GM18867 (cell line): ENCODE measurements around the gene PREX1.
"Not testable (repeated sequence)": the region's sequence is repeated elsewhere in the genome, so short reads cannot be mapped to it uniquely, and the experiment has no call there.

Experiments used
- ATAC-seq: cut with Tn5 transposase; IDR thresholded peaks from one replicate; pipeline ENCODE4 v1.9.1; 2021; ENCODE audit warnings: mild to moderate bottlenecking, moderate library complexity; ENCODE audit not compliant: unreplicated experiment

PREX1 gene

DNA sequence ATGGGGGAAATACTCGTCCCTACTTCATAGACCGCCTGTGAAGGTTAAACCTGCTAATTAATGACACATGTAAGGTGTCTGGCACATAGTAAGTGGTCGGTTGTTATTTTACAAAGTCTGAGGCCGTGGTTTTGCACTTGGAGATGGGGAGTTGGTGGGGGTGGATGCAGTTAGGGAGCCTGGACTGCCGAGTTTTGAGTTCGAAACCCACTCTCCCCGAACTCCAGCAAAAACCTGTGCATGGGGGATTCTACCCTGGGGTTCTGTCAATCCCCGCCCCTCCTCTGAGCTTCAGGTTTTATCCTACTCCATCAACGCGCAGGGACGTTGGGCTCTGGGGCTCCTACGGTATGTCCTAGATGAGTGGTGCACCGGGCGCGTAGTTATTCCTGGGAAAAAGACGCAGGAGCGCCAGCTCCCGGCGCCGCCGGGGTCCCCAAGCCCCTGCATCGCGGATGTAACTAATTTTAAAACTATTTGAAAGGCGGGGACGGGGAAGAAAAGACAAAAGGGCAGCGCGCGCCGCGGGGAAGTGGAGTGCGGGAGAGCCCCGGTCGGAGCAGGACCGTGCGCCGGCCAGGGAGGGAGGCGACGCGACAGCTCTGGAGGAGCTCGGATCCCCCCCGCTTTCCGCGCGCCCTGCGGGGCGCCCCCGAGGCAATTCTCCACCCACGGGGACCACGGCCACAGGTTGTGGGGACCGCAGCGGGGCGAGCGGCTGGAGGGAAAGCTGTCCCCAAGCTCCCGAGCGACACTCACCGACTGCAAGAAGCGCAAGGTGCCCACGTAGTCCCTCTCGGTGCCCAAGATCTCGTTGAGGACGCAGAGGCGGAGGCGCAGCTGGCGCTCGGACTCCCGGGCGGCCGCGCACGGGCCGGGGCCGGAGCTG, 672 bp downstream of the PREX1 start:
- peak; percentile 16 for ATAC-seq

DNA sequence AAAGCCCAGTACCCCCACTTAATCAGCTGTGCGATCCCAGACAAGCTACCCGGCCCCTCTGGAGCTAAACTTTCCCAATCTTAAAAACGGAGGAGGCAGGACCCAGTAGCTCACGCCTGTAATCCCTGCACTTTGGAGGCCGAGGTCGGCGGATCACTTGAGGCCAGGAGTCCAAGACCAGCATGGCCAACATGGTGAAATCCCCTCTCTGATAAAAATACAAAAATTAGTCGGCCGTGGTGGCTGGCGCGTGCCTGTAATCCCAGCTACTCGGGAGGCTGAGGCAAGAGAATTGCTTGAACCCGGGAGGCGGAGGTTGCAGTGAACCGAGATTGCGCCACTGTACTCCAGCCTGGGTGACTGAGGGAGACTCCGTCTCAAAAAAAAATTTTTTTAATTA, 1.3 kb downstream of the PREX1 start:
- ATAC-seq = not testable (repeated sequence)

DNA sequence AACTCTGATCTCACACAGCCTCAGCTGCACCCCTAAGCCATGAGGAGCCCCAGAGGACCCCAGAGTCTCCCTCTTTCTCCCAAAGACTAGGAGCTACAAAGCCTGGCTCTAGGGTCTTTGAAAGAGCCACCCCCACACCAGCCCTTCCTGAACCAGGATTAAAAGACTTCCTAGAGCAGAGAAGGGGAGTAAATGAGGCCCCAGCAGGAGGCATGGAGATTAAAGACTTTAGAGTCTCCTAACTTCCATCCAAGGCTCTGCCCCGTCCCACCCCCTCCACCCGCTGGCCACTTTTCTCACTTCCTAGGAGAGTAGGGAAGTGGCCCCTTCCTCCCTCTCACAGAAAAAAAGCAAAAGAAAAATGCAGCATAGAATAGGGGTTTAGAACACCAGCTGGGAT, 1.7 kb downstream of the PREX1 start:
- no peak for ATAC-seq

DNA sequence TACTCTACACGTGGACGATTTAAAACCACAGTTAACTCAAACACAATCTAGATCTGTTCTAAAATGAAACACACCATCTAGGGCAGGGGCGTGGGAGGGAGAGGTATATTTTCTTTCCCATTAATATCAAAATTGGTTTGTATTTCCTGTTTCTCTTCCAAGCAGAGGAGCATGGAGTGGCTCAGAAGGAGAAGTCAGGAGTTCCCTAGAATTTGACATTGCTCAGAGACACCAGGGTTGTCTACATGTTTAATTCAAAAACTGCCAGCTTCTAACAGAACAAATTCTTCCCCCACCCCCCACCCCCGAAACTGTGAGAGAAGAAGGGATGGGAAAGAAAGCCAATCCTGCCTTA, 2.3 kb downstream of the PREX1 start:
- ATAC-seq = no peak

DNA sequence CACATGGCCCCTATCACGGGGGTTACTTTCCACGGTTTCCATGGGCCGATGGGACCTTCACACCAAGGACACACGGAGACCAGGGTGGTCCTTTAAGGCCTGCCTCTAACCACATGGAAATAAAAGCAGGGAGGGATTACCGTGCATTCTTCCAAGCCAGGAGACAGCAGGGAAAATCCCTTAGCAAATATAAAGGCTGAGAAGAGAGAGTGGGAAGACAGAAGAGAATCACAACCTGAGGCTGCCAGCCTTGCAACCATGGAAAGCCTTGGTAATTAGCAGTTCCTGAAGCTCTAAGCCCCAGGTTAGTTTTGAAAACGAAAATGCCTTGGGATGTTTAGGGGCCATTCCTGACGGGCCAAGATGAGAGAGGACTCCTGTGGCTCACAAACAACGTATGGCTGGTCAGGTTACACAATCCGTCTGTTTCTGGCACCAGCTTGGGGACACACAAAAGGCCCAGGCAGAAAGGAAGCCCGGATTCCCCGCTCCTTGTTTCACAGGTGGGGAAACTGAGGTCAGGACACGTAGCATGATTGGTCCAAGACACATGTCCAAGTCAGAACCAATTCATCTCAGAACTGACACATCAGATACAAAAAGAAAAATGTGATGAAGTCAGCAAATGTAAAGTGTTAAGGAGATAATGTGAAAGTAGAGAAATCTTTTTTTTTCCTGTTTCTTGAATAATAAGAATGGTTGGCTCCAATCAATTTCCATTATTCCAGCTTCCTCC, 2.8 kb downstream of the PREX1 start:
- ATAC-seq = no peak

DNA sequence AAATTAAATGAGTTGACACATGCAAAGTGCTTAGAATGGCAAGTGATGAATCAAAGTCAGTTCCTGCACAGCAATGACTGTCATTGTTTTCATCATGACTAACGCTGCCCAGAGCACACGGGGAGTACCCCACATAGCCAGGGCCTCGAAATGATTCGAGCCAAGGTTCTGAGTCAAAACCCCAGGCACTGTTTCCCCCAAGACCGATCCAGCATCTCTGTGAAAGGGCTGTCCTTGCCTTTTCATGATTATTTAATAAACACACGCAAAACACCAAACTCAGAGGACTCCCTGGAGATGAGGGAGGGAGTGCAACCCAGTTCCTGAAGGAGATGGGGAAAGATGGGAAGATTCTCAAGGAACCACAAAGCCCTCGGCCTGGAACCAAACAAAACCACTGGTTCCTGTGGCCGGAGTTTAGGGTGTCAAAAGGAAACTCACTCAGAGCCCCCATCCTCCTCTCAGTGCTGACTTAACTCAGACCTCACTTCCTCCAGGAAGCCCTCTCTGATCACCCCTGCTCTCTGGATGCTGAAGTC, 3.8 kb downstream of the PREX1 start:
- ATAC-seq = peak; percentile 23

DNA sequence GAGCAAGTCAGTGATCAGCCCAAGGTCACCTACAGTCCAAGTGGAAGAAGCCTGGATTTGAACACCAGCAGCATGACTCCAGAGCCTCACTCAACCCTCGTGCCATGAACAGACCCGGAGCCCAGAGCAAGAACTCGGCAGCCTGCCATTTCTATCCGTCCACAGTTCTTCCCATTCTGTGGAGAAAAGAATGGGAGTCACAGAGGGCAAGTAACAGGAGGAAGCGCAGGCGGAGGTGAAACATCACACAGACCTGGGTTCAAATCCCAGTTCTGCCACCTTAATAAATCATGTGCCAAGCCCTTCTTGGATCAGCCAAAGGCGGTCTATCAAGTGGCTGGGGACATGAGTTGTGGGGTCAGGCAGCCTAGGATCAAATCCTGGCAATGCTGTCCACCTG, 4.3 kb downstream of the PREX1 start:
- ATAC-seq = no peak

DNA sequence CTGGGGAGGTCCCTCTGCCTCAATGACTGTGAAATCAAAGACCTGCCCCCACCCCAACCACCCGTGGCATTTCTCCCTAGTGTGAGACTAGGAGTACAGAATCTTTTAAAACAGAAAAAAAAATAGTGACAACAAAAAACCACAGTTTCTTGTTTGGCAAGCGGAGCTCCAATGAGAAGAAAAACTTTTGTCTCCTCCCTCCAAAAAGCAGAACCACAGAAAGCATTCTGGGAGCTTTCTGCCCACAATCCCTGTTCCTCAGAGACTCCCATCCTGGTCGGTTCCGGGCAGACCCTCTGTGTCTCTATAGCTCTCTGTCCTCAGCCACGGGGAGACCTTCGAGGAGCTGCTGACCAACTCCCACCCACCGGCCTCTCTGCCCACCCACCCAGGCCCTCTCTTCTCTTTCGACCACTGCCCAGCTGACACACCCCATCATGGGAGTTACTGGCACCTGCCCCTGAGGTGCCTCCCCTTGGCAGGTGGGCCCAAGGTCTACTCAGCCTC, 4.9 kb downstream of the PREX1 start:
- no peak for ATAC-seq

DNA sequence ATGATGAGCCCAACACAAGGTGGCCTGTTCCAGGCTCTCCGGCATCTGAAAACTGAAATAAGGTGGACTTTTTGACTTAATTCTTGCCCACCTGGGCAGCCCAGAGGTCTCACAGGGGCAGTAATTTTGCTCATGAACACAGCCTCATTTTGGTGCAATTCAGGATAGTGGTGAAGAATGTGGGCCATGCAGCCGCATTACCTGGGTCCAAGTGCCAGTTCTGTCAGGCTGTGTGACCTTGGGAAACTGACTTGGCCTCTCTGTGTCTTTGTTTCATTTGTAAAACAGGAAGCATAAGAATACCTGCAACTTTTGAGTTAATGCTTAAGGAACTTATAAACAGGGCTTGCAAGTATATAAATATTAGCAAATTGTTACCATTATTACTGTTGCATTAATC, 5.6 kb downstream of the PREX1 start:
- no peak for ATAC-seq

DNA sequence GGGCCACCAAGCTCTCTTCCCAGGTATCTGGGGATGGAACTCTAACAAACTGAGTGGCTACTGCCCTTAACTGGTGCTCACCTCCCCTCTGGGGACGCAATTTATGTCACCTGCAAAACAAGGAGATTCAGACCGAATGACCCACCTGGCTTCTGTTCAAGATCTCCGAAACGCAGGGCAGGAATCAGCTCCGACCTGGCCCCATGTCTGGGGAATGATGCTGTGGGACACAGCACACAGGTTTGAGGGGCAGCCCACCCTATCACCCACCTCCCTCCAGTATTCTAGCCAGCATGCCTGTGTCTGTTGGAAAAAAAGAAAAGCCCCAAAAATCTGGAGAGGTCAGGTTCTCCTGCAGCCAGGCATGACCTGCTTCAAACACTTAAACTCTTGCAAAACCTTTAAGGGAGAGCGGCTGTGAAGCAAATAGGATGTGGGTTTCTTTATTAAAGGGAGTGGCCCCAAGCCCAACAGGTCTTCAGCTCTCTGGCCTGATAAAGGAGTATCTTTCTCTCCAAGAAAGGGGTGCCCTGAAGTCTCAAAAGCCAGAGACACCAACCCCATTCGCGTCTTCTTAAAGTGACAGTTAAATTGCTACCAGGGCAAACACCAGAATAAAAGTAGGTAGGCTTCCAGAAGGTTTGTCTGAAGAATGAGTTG, 6.4 kb downstream of the PREX1 start:
- ATAC-seq = no peak

DNA sequence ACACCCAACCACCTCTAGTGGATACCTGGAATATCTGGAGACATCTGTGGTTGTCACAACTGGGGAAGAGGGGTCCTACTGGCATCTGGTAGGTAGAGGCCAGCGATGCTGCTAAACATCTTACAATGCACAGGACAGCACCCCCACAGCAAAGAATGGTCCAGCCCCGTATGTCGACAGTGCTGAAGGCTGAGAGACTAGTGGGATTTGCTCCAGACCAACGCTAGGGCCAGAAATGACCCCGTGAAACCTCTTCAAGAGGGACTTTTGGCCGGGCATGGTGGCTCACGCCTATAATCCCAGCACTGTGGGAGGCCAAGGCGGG, 7.2 kb downstream of the PREX1 start:
- ATAC-seq = no peak

DNA sequence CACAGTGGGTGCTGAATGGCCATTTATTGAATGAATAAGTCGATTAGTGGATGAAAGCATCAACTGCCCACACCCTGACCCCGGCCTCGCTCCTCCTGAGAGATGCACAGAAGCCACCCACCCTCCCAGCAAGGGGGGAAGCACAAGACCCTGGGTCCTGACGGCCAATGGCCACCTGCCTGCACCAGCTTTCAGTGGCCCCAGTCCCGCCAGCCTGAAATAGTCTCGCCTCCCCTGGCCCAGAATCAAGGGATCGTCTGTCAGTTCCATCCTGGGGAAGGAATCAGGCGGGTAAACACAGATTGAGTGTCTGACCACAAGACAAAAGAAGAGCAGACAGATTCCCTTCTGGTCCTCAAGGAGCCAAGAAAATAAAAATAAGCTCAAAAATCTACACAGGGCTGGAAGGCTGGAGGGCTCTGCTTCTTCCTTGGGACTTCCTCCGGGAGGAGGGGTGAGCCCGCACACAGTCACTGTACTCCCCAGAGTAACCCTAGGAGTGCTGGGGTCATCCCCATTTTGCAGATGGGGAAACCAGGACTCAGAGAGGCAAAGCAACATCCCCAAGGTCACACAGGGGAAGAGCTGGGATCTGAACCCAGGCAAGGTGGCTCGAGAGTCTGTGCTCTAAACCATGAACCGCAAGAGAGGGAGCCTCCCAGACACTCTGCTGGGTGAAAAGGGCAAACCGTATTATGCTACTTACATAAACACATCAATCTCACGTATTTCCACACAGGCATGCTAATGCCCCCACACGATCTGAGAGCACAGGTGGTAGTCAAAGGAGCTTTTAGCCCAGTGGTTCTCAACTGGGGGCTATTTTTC, 7.8 kb downstream of the PREX1 start:
- no peak for ATAC-seq

DNA sequence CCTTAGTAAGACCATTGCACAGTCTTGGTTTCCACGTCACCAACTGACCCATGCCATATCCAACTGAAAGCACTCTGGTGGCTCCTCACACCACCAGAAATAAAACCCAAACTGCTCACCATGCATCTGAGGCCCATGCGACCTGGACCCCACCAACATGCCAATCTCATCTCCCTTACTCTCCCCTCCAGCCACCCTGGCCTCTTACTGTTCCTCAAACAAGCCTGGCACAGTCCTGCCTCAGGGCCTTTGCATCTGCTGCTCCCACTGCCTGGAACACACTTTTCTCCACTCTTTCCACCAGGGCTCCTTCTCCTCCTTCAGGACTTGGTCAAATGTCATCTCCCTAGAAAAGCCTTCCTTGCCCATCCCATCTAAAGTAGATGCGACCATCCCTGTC, 8.7 kb downstream of the PREX1 start:
- no peak for ATAC-seq

DNA sequence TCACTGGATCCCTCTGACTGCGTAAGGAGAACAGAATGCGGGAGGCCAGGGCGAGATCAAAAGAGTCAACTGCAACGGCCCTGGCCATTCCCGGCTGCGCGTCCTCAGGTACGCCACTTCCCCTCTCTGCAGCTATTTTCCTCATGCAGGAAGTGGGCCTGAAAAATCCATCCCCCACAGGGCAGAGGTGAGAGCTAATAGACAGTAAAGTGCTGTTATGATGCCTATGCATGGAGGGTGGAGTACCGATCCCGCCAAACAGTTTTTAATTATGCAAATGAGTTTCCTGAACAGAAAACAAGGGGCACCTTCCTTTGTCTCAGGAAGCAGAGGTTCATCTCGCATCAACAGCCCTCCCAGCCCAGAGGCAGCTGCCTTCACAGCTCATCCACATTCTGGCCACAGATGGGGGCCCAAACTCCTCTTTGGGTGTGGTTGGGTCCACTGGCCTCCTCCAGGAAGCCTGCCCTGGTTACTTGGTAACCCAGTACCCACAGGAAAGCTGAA, 9.3 kb downstream of the PREX1 start:
- no peak for ATAC-seq

DNA sequence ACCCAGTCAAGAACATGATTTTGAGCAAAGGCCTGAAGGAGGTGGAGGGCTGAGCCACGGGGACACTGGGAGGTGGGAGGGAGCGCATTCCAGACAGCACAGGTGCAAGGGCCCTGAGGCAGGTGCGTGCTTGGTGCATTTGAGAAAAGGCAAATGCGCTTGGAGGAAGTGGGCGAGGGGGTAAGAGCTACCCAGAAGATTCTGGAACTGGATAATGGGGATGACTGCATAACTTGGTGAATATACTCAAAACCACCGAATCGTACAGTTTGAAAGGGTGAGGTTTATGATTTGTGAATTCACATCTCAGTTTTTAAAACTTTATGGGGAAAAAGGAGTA, 9.8 kb downstream of the PREX1 start:
- ATAC-seq = no peak

DNA sequence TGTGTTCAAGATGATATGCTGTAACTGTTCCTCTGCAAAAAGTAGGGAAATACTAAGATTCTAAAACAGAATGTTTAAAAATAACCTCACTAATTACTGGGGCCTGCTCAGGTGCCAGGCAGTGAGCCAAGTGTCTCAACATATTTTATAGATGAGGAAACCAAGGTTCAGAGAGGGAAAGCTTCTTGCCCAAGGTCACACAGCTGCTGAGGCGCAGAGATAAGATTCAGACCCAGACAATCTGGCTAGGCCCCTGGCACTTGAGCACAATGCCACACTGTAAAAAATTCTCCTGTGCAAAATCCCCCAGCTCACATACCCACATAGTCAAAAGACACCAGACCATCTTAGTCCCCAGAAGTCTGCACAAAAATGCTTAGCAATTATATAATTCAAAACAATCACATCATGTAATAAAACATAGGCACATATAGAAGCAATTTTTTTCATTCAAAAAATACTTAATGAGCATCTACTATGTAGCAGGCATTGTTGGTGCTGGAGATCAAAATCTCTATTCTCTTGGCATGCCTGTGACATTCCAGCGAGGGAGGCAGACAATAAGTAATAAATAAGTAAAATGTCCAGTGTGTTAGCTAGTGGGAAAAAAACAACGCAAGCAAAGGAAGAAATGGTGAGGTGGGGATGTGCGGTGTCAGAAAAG, 10.3 kb downstream of the PREX1 start:
- no peak for ATAC-seq

DNA sequence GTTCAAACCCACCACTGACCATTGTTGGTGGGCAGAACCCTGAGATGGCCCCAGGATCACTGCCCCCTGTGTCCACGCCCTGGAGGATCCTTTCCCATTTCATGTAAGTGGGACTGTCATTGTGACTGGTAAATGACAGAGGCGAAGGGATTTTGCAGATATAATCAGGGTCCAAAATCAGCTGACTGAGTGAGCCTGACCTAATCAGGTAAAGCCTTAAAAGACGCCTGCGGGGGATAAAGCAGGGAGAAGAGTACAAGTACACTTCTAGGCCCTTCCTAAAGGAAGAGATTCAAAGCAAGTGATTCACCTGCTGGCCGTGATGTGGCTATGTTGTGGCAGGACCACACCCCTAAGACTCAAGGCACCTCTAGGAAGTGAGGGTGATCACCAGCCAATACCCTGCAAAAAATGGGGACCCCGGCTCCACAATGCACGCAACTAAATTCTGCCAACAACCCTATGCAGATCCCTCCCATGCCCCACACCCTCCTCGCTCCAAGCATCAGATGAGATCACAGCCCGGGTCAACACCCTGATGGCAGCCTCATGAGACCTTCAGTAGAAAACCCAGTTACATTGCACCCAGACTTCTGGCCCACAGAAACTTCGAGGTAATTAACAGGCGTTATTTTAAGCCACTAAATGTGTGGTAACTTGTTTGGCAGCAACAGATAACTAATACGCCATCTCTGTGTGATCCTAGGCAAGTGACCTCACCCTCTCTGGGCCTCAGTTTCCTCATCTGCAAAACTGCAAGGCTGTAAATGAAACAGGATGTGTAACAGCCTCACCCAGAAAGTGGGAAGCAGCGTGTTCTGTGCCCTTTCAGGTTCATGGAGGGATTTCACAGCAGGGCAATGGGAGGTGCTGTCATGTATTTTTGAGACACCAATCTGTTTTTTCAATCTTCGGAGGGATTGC, 11.3 kb downstream of the PREX1 start:
- ATAC-seq = no peak

DNA sequence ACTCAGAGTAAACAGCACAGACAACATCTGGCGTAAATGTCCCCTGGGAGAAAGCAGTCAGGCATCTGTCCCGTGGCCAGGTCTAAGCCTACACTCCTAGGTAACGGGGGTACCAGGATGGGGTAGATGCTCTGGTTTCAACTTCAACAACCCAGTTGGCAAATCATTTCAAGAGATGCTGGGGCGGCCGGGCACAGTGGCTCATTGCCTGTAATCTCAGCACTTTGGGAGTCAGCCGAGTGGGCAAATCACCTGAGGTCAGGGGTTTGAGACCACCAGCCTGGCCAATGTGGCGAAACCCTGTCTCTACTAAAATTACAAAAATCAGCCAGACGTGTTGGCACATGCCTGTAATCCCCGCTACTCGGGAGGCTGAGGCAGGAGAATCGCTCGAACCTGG, 12.3 kb downstream of the PREX1 start:
- ATAC-seq = no peak

DNA sequence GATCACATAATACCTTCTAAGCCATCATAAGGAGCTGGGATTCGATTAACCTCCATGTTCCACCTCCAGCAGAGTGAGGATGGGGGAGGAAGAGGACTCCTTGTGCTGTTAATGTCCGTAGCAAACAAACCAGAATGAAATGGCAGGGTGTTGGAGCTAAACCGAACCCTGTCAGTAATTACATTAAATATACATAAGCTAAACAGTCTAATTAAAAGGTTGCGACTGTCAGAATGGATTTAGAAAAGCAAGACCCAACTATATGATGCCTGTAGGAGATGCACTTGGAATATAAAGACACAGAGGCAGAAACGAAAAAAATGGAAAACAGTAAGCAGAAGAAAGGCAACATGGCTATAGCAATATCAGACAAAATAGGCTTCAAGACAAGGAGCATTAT, 13.2 kb downstream of the PREX1 start:
- no peak for ATAC-seq
